ENCODE measurements around the gene MOBP.
A peak's percentile ranks its signal among the peaks of the same experiment; 100 is the strongest.
"Not testable (repeated sequence)": the region's sequence is repeated elsewhere in the genome, so short reads cannot be mapped to it uniquely, and the experiment has no call there.

The MOBP gene

DNA sequence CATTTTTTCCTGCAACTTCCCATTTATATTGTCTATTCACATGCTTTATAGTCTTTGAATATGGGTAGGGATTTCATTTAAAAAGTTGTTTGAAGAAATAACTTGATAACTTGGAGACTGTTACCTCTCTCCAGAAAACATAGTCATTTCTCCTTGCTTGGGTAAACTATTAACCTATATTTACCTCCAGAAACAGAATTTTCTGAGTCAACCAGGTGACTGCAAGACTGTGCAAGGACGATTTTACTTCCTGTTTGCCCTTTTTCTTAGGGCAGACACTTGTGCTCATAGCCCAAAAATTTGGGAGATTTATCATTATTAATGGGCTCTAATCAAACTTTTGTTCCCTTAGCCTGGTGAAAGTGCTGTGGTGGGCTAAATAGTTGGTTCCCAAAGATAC, 14.3 kb upstream of the MOBP start:
- DNase-seq (ENCODE audit: low spot score) = no peak

DNA sequence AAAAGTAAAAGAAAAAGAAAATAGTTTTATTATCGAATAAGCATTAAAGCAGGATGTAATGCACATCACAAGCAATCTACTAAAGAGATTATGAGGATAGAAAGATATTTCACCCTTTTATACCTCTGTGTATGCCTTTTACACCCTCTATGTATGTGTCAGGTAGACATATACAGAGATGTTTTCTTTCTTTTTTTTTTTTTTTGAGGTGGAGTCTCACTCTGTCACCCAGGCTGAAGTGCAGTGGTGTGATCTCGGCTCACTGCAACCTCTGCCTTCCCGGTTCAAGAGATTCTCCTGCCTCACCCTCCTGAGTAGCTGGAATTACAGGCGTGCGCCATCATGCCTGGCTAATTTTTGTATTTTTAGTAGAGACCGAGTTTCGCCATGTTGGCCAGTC, 13.6 kb upstream of the MOBP start:
- DNase-seq (ENCODE audit: low spot score) = not testable (repeated sequence)

- no peak for DNase-seq (ENCODE audit: low spot score)
Measured at GRCh38 chr3:39454591-39455217, 12.8 kb upstream of the MOBP start.

GRCh38 chr3:39456159-39456558, 11.3 kb upstream of the MOBP start:
- DNase-seq (ENCODE audit: low spot score) = no peak

DNA sequence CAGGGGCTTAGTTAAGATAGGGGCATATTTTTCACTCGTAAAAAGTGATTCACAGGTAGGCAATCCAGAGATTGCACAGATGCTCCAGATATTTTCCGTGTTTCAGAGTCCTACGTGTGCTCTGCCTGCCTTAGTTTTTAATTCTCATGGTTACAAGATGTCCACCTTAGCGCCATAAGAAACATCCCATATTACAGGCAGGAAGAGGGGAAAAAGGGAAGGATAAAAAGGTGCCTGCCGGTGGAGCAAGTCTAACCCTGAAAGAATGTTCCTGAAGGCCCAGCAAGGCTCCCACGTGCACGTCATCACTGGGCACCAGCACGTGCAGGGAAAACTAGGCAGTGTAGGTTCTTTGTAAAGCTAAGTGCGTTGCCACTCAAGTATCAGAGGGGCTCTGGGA, 10.1 kb upstream of the MOBP start:
- DNase-seq (ENCODE audit: low spot score) = no peak

DNA sequence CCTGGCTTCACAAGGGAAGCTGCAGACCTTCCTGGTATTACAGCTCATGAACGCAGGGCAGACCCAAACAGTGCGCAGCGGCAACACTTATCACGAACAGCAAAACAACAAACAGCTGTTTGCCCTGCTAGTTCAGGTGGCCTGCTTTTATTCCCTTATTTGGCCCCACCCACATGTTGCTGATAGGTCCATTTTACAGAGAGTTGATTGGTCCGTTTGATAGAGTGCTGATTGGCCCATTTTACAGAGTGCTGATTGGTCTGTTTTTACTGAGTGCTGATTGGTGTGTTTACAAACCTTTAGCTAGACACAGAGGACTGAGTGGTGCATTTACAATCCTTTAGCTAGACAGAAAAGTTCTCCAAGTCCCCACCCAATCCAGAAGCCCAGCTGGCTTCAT, 8.9 kb upstream of the MOBP start:
- DNase-seq (ENCODE audit: low spot score) = not testable (repeated sequence)

- DNase-seq (ENCODE audit: low spot score) = no peak
Measured at GRCh38 chr3:39460677-39461076, 6.8 kb upstream of the MOBP start.

DNA sequence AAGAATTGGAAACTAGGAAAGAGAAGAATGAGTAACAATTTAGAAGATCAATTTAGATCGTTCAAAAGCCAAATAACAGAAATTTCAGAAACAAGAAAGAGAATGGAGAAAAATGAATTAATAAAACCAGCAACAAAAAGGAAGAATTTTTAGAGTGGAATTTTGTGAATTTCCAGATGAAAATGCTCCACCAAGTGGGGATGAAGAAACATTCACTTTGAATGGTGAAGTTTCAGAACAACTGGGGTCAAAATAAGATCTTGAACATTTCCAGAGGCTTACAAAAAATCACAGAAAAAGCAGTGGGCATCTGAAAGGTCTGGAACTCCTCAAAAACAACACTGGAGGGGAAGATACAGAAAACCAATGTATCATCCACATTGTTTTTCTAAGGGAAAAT, 4.2 kb upstream of the MOBP start:
- DNase-seq (ENCODE audit: low spot score) = no peak

DNA sequence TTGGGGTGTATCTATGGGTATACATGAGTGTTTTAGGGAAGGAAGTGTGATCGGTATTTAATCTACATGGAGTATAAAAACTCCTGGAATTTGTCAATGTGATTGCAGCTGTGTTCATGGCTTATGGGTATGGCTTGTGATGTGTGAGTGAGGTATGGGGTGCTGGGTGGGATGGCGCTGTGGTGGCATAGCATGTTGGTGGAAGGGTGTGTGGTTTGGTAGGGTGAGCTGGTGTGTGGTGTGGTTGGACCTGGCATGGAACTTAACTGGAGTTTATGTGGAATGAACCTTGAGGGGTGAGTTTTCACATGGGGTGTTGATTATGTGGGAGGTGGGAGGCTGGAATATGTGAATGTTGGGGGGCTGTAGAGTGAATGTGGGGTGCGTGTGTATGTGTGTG, 492 bp upstream of the MOBP start:
- no peak for DNase-seq (ENCODE audit: low spot score)

GRCh38 chr3:39468108-39468436, 592 bp downstream of the MOBP start:
- no peak for DNase-seq (ENCODE audit: low spot score)

DNA sequence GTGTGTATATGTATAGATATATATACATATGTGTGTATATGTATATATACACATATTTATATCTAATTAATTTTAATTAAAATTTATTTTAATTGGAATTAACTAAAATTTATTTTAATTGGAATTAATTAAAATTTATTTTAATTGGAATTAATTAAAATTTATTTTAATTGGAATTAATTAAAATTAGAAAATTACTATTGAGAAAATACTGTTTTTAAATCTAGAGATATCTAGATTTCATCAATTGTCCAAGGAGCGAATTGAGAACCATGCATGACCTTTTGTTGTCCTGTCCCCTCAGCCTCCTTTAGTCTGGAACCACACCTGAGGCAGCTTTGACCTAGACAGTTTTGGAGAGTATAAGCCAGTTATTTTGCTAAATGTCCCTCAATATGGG, 1.8 kb downstream of the MOBP start:
- no peak for DNase-seq (ENCODE audit: low spot score)

- DNase-seq (ENCODE audit: low spot score) = no peak
Measured at GRCh38 chr3:39469945-39470344, 2.5 kb downstream of the MOBP start.

DNA sequence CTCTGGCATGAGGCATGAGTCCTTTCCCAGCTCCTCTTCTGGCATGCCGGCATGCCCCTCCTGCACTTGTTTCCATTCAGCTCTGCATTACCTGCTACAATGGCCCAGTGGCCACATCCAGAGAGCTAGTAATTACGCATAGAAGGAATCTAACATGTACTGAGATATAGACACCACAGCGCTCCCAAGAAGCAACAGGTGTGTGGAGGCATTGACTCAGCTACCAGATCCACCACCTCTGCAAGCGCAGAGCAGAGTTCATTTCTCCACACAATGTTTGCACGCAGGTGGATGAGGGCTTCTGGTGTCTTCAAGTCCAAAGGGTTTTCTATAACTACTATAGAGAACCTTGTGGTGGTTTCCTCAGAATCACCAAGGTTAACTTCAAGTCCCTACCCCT, 4.2 kb downstream of the MOBP start:
- DNase-seq (ENCODE audit: low spot score) = no peak

DNA sequence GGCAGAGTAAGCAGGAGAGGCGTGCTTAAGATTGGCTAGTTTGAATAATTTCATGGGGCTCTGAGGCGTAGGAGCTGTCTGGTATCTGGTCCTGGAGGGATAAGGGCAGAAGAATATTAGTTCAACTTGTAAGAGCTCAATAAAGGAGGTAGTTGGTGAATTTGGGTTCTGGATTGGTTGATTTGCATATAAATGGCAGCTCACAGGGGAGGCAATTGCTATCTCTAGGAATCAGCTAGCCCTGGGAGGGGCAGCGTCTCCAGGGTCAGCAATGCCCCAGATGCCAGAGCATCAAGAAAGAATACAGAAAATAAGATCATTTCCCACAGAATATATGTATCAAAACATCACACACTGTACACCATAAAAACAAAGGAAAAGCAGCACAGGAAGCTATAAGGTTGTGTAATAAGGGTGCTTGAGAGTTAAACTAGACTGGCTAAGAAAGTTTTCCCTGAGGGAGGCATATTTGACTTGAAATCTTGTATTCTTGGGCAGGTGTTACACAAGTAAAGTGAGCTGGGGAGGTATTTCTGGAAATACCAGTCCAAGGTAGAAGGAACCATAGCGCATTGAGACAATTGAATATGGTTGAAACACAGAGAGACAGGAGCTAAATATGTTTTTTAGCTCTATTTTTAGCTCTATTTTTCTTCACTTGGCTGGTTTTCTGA, 6.1 kb downstream of the MOBP start:
- no peak for DNase-seq (ENCODE audit: low spot score)

DNA sequence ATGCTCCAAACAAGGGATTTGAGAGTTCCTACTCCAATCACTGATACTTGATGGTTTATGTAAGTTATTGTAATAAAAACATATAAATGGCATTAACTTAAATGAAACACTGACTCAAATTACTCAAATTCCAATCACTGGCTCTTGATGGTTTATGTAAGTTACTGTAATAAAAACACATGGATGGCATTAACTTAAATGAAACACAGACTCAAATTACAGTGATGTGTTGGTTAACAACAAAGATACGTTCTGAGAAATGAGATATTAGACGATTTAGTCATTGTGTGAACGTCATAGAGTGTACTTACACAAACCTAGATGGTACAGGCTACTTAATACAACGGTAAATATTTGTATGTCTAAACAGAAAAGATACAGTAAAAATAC, 6.6 kb downstream of the MOBP start:
- no peak for DNase-seq (ENCODE audit: low spot score)

DNA sequence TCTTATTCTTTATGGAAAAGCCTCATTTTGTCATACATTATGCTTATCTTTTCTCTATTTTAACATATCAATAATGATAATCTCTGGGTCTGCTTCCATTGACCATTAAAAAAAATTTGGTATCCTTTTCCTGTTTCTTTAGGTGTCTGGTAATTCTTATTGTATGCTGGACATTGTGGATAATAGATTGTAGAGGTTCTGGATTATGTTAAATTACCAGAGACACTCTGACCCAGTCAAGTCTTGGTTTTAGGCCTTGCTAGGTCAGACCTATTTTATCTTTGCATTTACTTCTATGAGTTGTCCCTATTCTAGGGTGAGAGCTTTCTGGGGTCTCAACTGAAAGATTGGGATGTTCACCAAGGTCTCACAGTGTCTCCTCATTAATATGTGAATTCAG, 9.3 kb downstream of the MOBP start:
- no peak for DNase-seq (ENCODE audit: low spot score)

- no peak for DNase-seq (ENCODE audit: low spot score)
Measured at GRCh38 chr3:39478226-39478625, 10.7 kb downstream of the MOBP start.

GRCh38 chr3:39479701-39480414, 12.4 kb downstream of the MOBP start:
- DNase-seq (ENCODE audit: low spot score) = peak; percentile 67

DNA sequence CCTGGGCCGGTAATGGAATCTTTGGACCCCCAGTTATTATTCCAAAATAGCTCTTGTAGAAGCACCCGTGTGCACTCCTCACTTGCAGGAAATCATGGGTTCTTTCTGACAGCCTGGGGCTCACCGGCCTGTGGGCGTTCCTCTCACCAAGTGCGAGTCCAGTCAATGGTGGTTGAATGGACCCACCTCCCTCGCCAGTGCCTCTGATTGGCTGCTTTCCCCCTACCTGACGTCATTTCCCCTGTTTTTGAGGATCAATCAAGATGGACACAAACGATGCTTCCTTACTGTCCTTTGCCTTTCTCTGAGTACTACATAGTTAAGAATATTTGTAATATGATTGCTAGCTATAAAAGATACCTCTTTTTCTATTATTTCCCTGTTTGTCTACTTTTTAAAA, 18.1 kb downstream of the MOBP start:
- no peak for DNase-seq (ENCODE audit: low spot score)

DNA sequence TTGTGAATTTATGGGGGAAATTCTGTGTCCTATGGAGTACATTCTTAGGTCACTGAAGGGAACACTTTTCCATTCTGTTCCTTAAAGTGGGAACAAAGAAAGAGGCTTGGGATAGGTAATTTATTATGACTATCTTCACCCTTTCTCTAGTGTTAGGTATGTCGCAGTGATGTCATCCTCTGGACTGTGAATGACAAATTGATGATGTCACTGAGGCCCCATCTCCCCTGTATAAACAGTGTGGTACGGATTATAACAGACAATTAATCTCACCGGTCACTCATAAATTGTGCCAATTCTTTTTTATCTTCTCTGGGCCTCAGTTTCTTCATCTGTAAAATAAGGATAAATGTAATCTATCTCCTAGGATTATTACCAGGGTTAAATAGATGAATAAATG, 23.5 kb downstream of the MOBP start:
- DNase-seq (ENCODE audit: low spot score) = no peak

DNA sequence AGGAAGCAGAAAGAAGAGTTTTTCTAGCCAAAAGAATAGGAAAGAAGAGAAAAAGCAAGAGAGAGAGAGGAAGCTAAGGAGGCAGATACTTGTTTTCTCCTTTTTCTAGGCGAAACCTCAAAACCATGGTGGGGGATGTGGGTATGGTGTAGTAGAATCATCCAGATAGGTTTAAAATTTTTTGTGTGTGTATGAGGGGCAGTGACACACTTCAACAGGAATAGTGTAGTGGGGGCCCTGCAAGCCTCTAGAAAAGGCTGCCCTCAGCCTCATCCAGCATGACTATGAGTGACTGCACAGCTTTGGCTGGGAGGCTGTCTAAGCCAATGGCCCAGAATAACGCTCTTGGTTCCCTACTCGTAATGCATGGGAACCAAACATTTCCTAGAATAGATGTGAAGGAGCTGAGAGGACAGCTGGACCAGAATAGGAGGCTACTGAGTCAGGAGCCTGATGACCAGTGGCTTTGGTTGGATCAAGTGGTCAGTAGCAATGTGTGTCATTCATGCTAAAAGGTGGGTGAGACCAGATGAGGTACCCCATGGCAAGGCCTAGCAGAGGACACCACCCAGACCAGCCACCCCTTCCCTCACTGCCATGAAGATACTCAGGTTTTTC, 24.4 kb downstream of the MOBP start:
- DNase-seq (ENCODE audit: low spot score) = no peak

DNA sequence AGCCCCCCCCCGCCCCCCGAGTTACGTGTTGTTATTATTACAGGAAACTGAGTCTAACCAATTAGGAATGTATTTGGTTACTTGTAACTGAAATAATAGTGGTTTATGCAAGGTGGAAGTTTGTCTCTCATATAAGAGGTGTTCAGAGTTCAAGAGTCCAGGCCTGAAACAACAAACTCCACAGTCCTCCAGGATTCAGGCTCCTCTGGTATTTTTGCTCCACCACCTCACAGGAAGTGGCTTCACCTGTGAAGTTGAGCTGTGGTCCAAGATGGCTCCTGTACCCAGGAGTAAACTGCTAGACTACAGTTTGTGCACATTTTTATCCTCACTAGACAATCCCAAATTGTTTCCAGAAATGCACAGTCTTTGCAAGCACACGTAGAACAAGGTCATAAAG, 27.3 kb downstream of the MOBP start:
- no peak for DNase-seq (ENCODE audit: low spot score)

GRCh38 chr3:39497753-39498152, 30.3 kb downstream of the MOBP start:
- no peak for DNase-seq (ENCODE audit: low spot score)

All from D341Med (cell line).